GM23338 (cell line): ENCODE results near the gene BMPR1B. TPM values are rescaled to one million over a fixed set of nuclear protein-coding genes. Genes with fewer than 3 reads are reported as not detected.

Experiments used
- ATAC-seq: fragments of 200-7000 bp; cut with Tn5 transposase; 3 replicates; pipeline ENCODE4 v1.9.1; 2020
- DNase-seq: peaks from one replicate; pipeline ENCODE4 v3.0.0-alpha.2; 2015; ENCODE audit warnings: low spot score
- H2AFZ ChIP-seq: fragments of 200-600 bp; sonication (generic); 2 replicates; pipeline ENCODE4 v1.8.0; 2016; ENCODE audit warnings: antibody characterized with exemption, mild to moderate bottlenecking, moderate library complexity
- H3F3A ChIP-seq: fragments of 200-600 bp; sonication (generic); replicated peaks from 2 replicates; pipeline ENCODE4 v1.8.0; 2017; ENCODE audit warnings: antibody characterized with exemption, mixed run types, low read depth
- H3K27ac ChIP-seq: fragments of 200-600 bp; sonication (generic); 2 replicates; pipeline ENCODE4 v1.6.1; 2016; ENCODE audit warnings: low read depth
- H3K27me3 ChIP-seq: fragments of 200-600 bp; sonication (generic); 2 replicates; pipeline ENCODE4 v1.8.0; 2016; ENCODE audit warnings: mild to moderate bottlenecking, mixed run types, moderate library complexity; ENCODE audit not compliant: insufficient read depth
- H3K36me3 ChIP-seq: fragments of 200-600 bp; sonication (generic); 2 replicates; pipeline ENCODE4 v1.8.0; 2016; ENCODE audit warnings: mild to moderate bottlenecking; ENCODE audit not compliant: insufficient read depth
- H3K4me1 ChIP-seq: fragments of 200-600 bp; sonication (generic); 2 replicates; pipeline ENCODE4 v1.8.0; 2016; ENCODE audit warnings: mild to moderate bottlenecking, moderate library complexity; ENCODE audit not compliant: insufficient read depth
- H3K4me2 ChIP-seq: fragments of 200-600 bp; sonication (generic); 2 replicates; pipeline ENCODE4 v1.7.1; 2017; ENCODE audit warnings: mixed run types
- H3K4me3 ChIP-seq: fragments of 200-600 bp; sonication (generic); 2 replicates; pipeline ENCODE4 v1.6.1; 2016; ENCODE audit warnings: mixed run types
- H3K79me2 ChIP-seq: fragments of 200-600 bp; sonication (generic); replicated peaks from 2 replicates; pipeline ENCODE4 v1.8.0; 2017; ENCODE audit warnings: mild to moderate bottlenecking; ENCODE audit not compliant: insufficient read depth
- H3K9me2 ChIP-seq: fragments of 200-600 bp; sonication (generic); 2 replicates; pipeline ENCODE4 v1.8.0; 2017; ENCODE audit not compliant: insufficient read depth
- H4K20me1 ChIP-seq: fragments of 200-600 bp; sonication (generic); replicated peaks from 2 replicates; pipeline ENCODE4 v1.8.0; 2017; ENCODE audit warnings: mild to moderate bottlenecking; ENCODE audit not compliant: insufficient read depth
- H3K27ac Mint-ChIP-seq: 2 replicates; pipeline ENCODE4 v1.8.0; 2020; ENCODE audit warnings: inconsistent platforms, mild to moderate bottlenecking, moderate library complexity, mixed read lengths
- H3K27me3 Mint-ChIP-seq: 3 replicates; pipeline ENCODE4 v1.8.0; 2022; ENCODE audit warnings: low read depth, mild to moderate bottlenecking, moderate library complexity, mixed read lengths, inconsistent platforms; ENCODE audit not compliant: insufficient read depth, poor library complexity
- H3K36me3 Mint-ChIP-seq: 3 replicates; pipeline ENCODE4 v1.8.0; 2021; ENCODE audit warnings: low read depth, mild to moderate bottlenecking, inconsistent platforms, moderate library complexity, mixed read lengths
- H3K4me1 Mint-ChIP-seq: 3 replicates; pipeline ENCODE4 v1.8.0; 2020; ENCODE audit warnings: mild to moderate bottlenecking, inconsistent platforms, mixed read lengths
- H3K4me3 Mint-ChIP-seq: 3 replicates; pipeline ENCODE4 v1.8.0; 2021; ENCODE audit warnings: moderate library complexity, mild to moderate bottlenecking, inconsistent platforms, mixed read lengths
- H3K9me3 Mint-ChIP-seq: 3 replicates; pipeline ENCODE4 v1.8.0; 2020; ENCODE audit warnings: moderate library complexity, mild to moderate bottlenecking, inconsistent platforms, mixed read lengths
- CREB1 ChIP-seq: fragments of 250-450 bp; sonication (Bioruptor Pico); IDR thresholded peaks from 2 replicates; pipeline ENCODE4 v1.5.0; 2020; ENCODE audit warnings: low read depth, mild to moderate bottlenecking, moderate library complexity
- EZH2 ChIP-seq: fragments of 200-600 bp; sonication (generic); IDR thresholded peaks from one replicate; pipeline ENCODE4 v1.8.0; 2017; ENCODE audit warnings: antibody characterized with exemption, mild to moderate bottlenecking, low read depth; ENCODE audit not compliant: unreplicated experiment
- EZH2phosphoT487 ChIP-seq: fragments of 200-600 bp; sonication (generic); IDR thresholded peaks from one replicate; pipeline ENCODE4 v1.8.1; 2018; ENCODE audit warnings: antibody characterized with exemption; ENCODE audit not compliant: unreplicated experiment
- JUNB ChIP-seq: IDR thresholded peaks from one replicate; pipeline ENCODE4 v1.6.1; 2016; ENCODE audit warnings: antibody characterized with exemption; ENCODE audit not compliant: unreplicated experiment
- NANOG ChIP-seq: IDR thresholded peaks from 2 replicates; pipeline ENCODE4 v1.6.1; 2016; ENCODE audit warnings: antibody characterized with exemption, borderline replicate concordance
- POLR2AphosphoS5 ChIP-seq: IDR thresholded peaks from 2 replicates; pipeline ENCODE4 v1.6.1; 2016; ENCODE audit warnings: antibody characterized with exemption, low read depth
- STAT1 ChIP-seq: IDR thresholded peaks from one replicate; pipeline ENCODE4 v1.6.1; 2016; ENCODE audit warnings: antibody characterized with exemption; ENCODE audit not compliant: unreplicated experiment
- ZNF114 ChIP-seq: fragments of 250-450 bp; sonication (Bioruptor Pico); IDR thresholded peaks from 2 replicates; pipeline ENCODE4 v1.5.0; 2020; ENCODE audit warnings: mild to moderate bottlenecking, moderate library complexity
- ZNF331 ChIP-seq: fragments of 250-450 bp; sonication (Bioruptor Pico); IDR thresholded peaks from 2 replicates; pipeline ENCODE4 v1.5.0; 2020; ENCODE audit warnings: low read depth, mild to moderate bottlenecking, moderate library complexity
- ZNF462 ChIP-seq: fragments of 250-450 bp; sonication (Bioruptor Pico); IDR thresholded peaks from 2 replicates; pipeline ENCODE4 v1.5.0; 2020; ENCODE audit warnings: mild to moderate bottlenecking, moderate library complexity
- polyA plus RNA-seq: library from polyadenylated mRNA; unstranded; fragments of >200 nt; fragmentation: Nextera tagmentation; extraction: Ambion mirVana; gene quantifications from 2 replicates; pipeline ENCODE4 v1.2.1, GENCODE V29; 2016
- total RNA-seq: library from RNA; depleted of rRNA; stranded (reverse); fragments of >200 nt; shearing (Covaris generic); gene quantifications from 2 replicates; pipeline ENCODE4 v1.2.3, GENCODE V29; 2014
- TF ChIP-seq, protein P1 (sequence below), 2 experiments: fragments of 200-600 bp in 1 of 2; sonication (generic) in 1 of 2; conservative IDR thresholded peaks; 2 replicates each; pipeline versions ENCODE4 v1.5.1 to v1.6.1; 2016 to 2017; ENCODE audit warnings: antibody characterized with exemption in 2 of 2, low read depth in 2 of 2, mild to moderate bottlenecking in 2 of 2, moderate library complexity in 1 of 2
- TF ChIP-seq, protein P2 (sequence below): IDR thresholded peaks from one replicate; pipeline ENCODE4 v1.6.1; 2018; ENCODE audit warnings: antibody characterized with exemption; ENCODE audit not compliant: unreplicated experiment
- TF ChIP-seq, protein P3 (sequence below): IDR thresholded peaks from 2 replicates; pipeline ENCODE4 v1.6.1; 2016; ENCODE audit warnings: antibody characterized with exemption

BMPR1B gene
- total and polyA plus RNA-seq, 2 experiments from 2014 or later: 0.48 to 1.0 TPM

- Histone ChIP-seq H3K27ac (no peak overlapping the region), H3K36me3 (no peaks in the 10 kb centered on the region), H2AFZ (no peak overlapping the region), H3K79me2 (no peaks in the 10 kb centered on the region), H3K27me3 (no peaks in the 10 kb centered on the region), H3K9me2 (no peaks in the 10 kb centered on the region), H3K4me1 (no peaks in the 10 kb centered on the region), H4K20me1 (no peaks in the 10 kb centered on the region), H3F3A (no peaks in the 10 kb centered on the region), H3K4me2 (no peak overlapping the region), H3K4me3 (no peak overlapping the region)
- TF ChIP-seq NANOG (no peak), ZNF114 (CRISPR knock-in tag) (no peak), EZH2phosphoT487 (no peak), EZH2 (no peak), ZNF331 (CRISPR knock-in tag) (no peak), STAT1 (no peak), ZNF462 (CRISPR knock-in tag) (no peak), JUNB (no peak), CREB1 (no peak), POLR2AphosphoS5 (no peak)
- TF ChIP-seq, protein P1, sequence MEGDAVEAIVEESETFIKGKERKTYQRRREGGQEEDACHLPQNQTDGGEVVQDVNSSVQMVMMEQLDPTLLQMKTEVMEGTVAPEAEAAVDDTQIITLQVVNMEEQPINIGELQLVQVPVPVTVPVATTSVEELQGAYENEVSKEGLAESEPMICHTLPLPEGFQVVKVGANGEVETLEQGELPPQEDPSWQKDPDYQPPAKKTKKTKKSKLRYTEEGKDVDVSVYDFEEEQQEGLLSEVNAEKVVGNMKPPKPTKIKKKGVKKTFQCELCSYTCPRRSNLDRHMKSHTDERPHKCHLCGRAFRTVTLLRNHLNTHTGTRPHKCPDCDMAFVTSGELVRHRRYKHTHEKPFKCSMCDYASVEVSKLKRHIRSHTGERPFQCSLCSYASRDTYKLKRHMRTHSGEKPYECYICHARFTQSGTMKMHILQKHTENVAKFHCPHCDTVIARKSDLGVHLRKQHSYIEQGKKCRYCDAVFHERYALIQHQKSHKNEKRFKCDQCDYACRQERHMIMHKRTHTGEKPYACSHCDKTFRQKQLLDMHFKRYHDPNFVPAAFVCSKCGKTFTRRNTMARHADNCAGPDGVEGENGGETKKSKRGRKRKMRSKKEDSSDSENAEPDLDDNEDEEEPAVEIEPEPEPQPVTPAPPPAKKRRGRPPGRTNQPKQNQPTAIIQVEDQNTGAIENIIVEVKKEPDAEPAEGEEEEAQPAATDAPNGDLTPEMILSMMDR (conservative IDR thresholded peaks at IDR 0.05; ENCODE audit: low read depth in 2 of 2): no peak
- TF ChIP-seq, protein P2, sequence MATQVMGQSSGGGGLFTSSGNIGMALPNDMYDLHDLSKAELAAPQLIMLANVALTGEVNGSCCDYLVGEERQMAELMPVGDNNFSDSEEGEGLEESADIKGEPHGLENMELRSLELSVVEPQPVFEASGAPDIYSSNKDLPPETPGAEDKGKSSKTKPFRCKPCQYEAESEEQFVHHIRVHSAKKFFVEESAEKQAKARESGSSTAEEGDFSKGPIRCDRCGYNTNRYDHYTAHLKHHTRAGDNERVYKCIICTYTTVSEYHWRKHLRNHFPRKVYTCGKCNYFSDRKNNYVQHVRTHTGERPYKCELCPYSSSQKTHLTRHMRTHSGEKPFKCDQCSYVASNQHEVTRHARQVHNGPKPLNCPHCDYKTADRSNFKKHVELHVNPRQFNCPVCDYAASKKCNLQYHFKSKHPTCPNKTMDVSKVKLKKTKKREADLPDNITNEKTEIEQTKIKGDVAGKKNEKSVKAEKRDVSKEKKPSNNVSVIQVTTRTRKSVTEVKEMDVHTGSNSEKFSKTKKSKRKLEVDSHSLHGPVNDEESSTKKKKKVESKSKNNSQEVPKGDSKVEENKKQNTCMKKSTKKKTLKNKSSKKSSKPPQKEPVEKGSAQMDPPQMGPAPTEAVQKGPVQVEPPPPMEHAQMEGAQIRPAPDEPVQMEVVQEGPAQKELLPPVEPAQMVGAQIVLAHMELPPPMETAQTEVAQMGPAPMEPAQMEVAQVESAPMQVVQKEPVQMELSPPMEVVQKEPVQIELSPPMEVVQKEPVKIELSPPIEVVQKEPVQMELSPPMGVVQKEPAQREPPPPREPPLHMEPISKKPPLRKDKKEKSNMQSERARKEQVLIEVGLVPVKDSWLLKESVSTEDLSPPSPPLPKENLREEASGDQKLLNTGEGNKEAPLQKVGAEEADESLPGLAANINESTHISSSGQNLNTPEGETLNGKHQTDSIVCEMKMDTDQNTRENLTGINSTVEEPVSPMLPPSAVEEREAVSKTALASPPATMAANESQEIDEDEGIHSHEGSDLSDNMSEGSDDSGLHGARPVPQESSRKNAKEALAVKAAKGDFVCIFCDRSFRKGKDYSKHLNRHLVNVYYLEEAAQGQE: no peak
- TF ChIP-seq, protein P3, sequence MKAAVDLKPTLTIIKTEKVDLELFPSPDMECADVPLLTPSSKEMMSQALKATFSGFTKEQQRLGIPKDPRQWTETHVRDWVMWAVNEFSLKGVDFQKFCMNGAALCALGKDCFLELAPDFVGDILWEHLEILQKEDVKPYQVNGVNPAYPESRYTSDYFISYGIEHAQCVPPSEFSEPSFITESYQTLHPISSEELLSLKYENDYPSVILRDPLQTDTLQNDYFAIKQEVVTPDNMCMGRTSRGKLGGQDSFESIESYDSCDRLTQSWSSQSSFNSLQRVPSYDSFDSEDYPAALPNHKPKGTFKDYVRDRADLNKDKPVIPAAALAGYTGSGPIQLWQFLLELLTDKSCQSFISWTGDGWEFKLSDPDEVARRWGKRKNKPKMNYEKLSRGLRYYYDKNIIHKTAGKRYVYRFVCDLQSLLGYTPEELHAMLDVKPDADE: no peak
- ATAC-seq (no peak), DNase-seq (no peak)
- Mint-ChIP-seq H3K9me3 (no peaks in the 10 kb centered on the region), H3K4me1 (peaks cover 2% of the 10 kb centered on the region; the same call in 2 of the 3 replicates), H3K27me3 (no peaks in the 10 kb centered on the region), H3K27ac (no peak overlapping the region), H3K36me3 (no peaks in the 10 kb centered on the region), H3K4me3 (no peak overlapping the region)
These were observed 349.9 kb downstream of the BMPR1B start for GRCh38 chr4:95107635-95108034.
